Measurements from ENCODE around the gene MAML2.
A peak's percentile ranks its signal among the peaks of the same experiment; 100 is the strongest.

MAML2 gene

GRCh38 chr11:96092511-96092910 lies 250.5 kb downstream of the MAML2 start:
- Histone ChIP-seq H3K79me1 (replicated peaks; ENCODE audit: low read length, poor library complexity, severe bottlenecking) (peaks cover 28% of the 10 kb centered on the region), H2BK12ac (ENCODE audit: low read length in 2 of 2) (peak overlapping the region in 1 of 2 experiments; percentile 45), H4K91ac (ENCODE audit: low read length) (peak overlapping the region; percentile 81), H2BK120ac (ENCODE audit: low read depth, low read length) (no peak overlapping the region), H3K27ac (ENCODE audit: low read length, poor library complexity, severe bottlenecking) (no peak overlapping the region), H3K4me1 (ENCODE audit: control insufficient read depth, insufficient read depth, low read depth, low read length) (peaks cover 11% of the 10 kb centered on the region), H3K18ac (ENCODE audit: low read depth in 1 of 2, low read length in 2 of 2) (peak overlapping the region in 1 of 2 experiments; percentile 61), H2AK5ac (ENCODE audit: low read length, severe bottlenecking) (peak overlapping the region; percentile 68), H3K4me2 (ENCODE audit: low read length, poor library complexity, severe bottlenecking) (no peak overlapping the region), H3K9me3 (ENCODE audit: control insufficient read depth, low read length) (no peaks in the 10 kb centered on the region), H2AFZ (ENCODE audit: low read depth, low read length) (no peak overlapping the region), H3K9ac (ENCODE audit: low read length) (no peak overlapping the region), H3K4me3 (ENCODE audit: insufficient read depth in 1 of 2, low read depth in 1 of 2, low read length in 2 of 2) (no peak overlapping the region), H3K23ac (ENCODE audit: low read length in 2 of 2) (no peak overlapping the region), H3K36me3 (ENCODE audit: control insufficient read depth in 1 of 2, insufficient read depth in 2 of 2, low read depth in 1 of 2, low read length in 2 of 2) (peaks cover 15 to 28% of the 10 kb centered on the region in 2 experiments), H2BK5ac (ENCODE audit: low read depth, low read length, poor library complexity, severe bottlenecking) (no peak overlapping the region), H3K27me3 (ENCODE audit: control insufficient read depth in 1 of 2, insufficient read depth in 1 of 2, low read length in 2 of 2) (no peaks in the 10 kb centered on the region), H3K14ac (ENCODE audit: low read length in 2 of 2) (no peak overlapping the region), H3K4ac (ENCODE audit: low read depth in 1 of 2, low read length in 2 of 2) (no peak overlapping the region), H2BK15ac (ENCODE audit: low read depth, poor library complexity, severe bottlenecking) (no peak overlapping the region), H4K8ac (ENCODE audit: low read length) (no peak overlapping the region)
- no peak for DNase-seq
- WGBS, result 98% methylated on average over 8 of the region's 8 CpGs

- peaks cover 15 to 28% of the 10 kb centered on the region in 2 experiments for H3K36me3 ChIP-seq (ENCODE audit: control insufficient read depth in 1 of 2, insufficient read depth in 2 of 2, low read depth in 1 of 2, low read length in 2 of 2)
- no peaks in the 10 kb centered on the region for H3K27me3 ChIP-seq (ENCODE audit: control insufficient read depth in 1 of 2, insufficient read depth in 1 of 2, low read length in 2 of 2)
- H4K8ac ChIP-seq (ENCODE audit: low read length), result no peak overlapping the region
- peak overlapping the region in 1 of 2 experiments; percentile 2 for H3K4me3 ChIP-seq (ENCODE audit: insufficient read depth in 1 of 2, low read depth in 1 of 2, low read length in 2 of 2)
- no peak overlapping the region for H2AFZ ChIP-seq (ENCODE audit: low read depth, low read length)
- no peak overlapping the region for H2AK5ac ChIP-seq (ENCODE audit: low read length, severe bottlenecking)
- H3K79me1 ChIP-seq (replicated peaks; ENCODE audit: low read length, poor library complexity, severe bottlenecking), result peaks cover 27% of the 10 kb centered on the region
- H2BK15ac ChIP-seq (ENCODE audit: low read depth, poor library complexity, severe bottlenecking), result no peak overlapping the region
- H3K9me3 ChIP-seq (ENCODE audit: control insufficient read depth, low read length), result no peaks in the 10 kb centered on the region
- no peak overlapping the region for H2BK120ac ChIP-seq (ENCODE audit: low read depth, low read length)
- H3K27ac ChIP-seq (ENCODE audit: low read length, poor library complexity, severe bottlenecking), result peak overlapping the region; percentile 78
- no peak overlapping the region for H2BK5ac ChIP-seq (ENCODE audit: low read depth, low read length, poor library complexity, severe bottlenecking)
- peak overlapping the region in 1 of 2 experiments; percentile 26 for H3K18ac ChIP-seq (ENCODE audit: low read depth in 1 of 2, low read length in 2 of 2)
- peaks cover 11% of the 10 kb centered on the region for H3K4me1 ChIP-seq (ENCODE audit: control insufficient read depth, insufficient read depth, low read depth, low read length)
- 92% methylated on average over 1 of the region's 1 CpG for WGBS
- H3K4ac ChIP-seq (ENCODE audit: low read depth in 1 of 2, low read length in 2 of 2), result no peak overlapping the region
- no peak overlapping the region for H2BK12ac ChIP-seq (ENCODE audit: low read length in 2 of 2)
- H3K4me2 ChIP-seq (ENCODE audit: low read length, poor library complexity, severe bottlenecking), result no peak overlapping the region
- no peak for DNase-seq
- H3K9ac ChIP-seq (ENCODE audit: low read length), result no peak overlapping the region
- H3K23ac ChIP-seq (ENCODE audit: low read length in 2 of 2), result no peak overlapping the region
- no peak overlapping the region for H3K14ac ChIP-seq (ENCODE audit: low read length in 2 of 2)
- H4K91ac ChIP-seq (ENCODE audit: low read length), result no peak overlapping the region
These were observed 251.5 kb downstream of the MAML2 start for GRCh38 chr11:96091476-96091875.

- Histone ChIP-seq H3K4me3 (ENCODE audit: insufficient read depth in 1 of 2, low read depth in 1 of 2, low read length in 2 of 2) (peak overlapping the region in 1 of 2 experiments; percentile 22), H3K79me1 (replicated peaks; ENCODE audit: low read length, poor library complexity, severe bottlenecking) (peaks cover 25% of the 10 kb centered on the region), H3K9ac (ENCODE audit: low read length) (peak overlapping the region; percentile 61), H3K9me3 (ENCODE audit: control insufficient read depth, low read length) (no peaks in the 10 kb centered on the region), H4K91ac (ENCODE audit: low read length) (no peak overlapping the region), H2BK120ac (ENCODE audit: low read depth, low read length) (no peak overlapping the region), H3K4ac (ENCODE audit: low read depth in 1 of 2, low read length in 2 of 2) (no peak overlapping the region), H2BK12ac (ENCODE audit: low read length in 2 of 2) (no peak overlapping the region), H3K4me1 (ENCODE audit: control insufficient read depth, insufficient read depth, low read depth, low read length) (peaks cover 9% of the 10 kb centered on the region), H3K23ac (ENCODE audit: low read length in 2 of 2) (no peak overlapping the region), H3K27ac (ENCODE audit: low read length, poor library complexity, severe bottlenecking) (peak overlapping the region; percentile 78), H3K14ac (ENCODE audit: low read length in 2 of 2) (no peak overlapping the region), H4K8ac (ENCODE audit: low read length) (no peak overlapping the region), H3K4me2 (ENCODE audit: low read length, poor library complexity, severe bottlenecking) (no peak overlapping the region), H3K27me3 (ENCODE audit: control insufficient read depth in 1 of 2, insufficient read depth in 1 of 2, low read length in 2 of 2) (no peaks in the 10 kb centered on the region), H3K18ac (ENCODE audit: low read depth in 1 of 2, low read length in 2 of 2) (no peak overlapping the region), H2BK5ac (ENCODE audit: low read depth, low read length, poor library complexity, severe bottlenecking) (no peak overlapping the region), H3K36me3 (ENCODE audit: control insufficient read depth in 1 of 2, insufficient read depth in 2 of 2, low read depth in 1 of 2, low read length in 2 of 2) (peaks cover 15 to 28% of the 10 kb centered on the region in 2 experiments), H2AFZ (ENCODE audit: low read depth, low read length) (no peak overlapping the region), H2AK5ac (ENCODE audit: low read length, severe bottlenecking) (no peak overlapping the region), H2BK15ac (ENCODE audit: low read depth, poor library complexity, severe bottlenecking) (no peak overlapping the region)
- peak; percentile 86 for DNase-seq
- WGBS, result 0% methylated on average over 2 of the region's 5 CpGs
These were observed 252.3 kb downstream of the MAML2 start for GRCh38 chr11:96090711-96091110.

- Histone ChIP-seq H3K4ac (ENCODE audit: low read depth in 1 of 2, low read length in 2 of 2) (no peak overlapping the region), H3K4me2 (ENCODE audit: low read length, poor library complexity, severe bottlenecking) (no peak overlapping the region), H2BK12ac (ENCODE audit: low read length in 2 of 2) (no peak overlapping the region), H4K91ac (ENCODE audit: low read length) (no peak overlapping the region), H3K9ac (ENCODE audit: low read length) (no peak overlapping the region), H2AFZ (ENCODE audit: low read depth, low read length) (no peak overlapping the region), H3K79me1 (replicated peaks; ENCODE audit: low read length, poor library complexity, severe bottlenecking) (peaks cover 29% of the 10 kb centered on the region), H4K8ac (ENCODE audit: low read length) (no peak overlapping the region), H3K23ac (ENCODE audit: low read length in 2 of 2) (no peak overlapping the region), H3K18ac (ENCODE audit: low read depth in 1 of 2, low read length in 2 of 2) (no peak overlapping the region), H3K9me3 (ENCODE audit: control insufficient read depth, low read length) (no peaks in the 10 kb centered on the region), H3K14ac (ENCODE audit: low read length in 2 of 2) (no peak overlapping the region), H2AK5ac (ENCODE audit: low read length, severe bottlenecking) (no peak overlapping the region), H3K4me3 (ENCODE audit: insufficient read depth in 1 of 2, low read depth in 1 of 2, low read length in 2 of 2) (no peak overlapping the region), H2BK15ac (ENCODE audit: low read depth, poor library complexity, severe bottlenecking) (no peak overlapping the region), H2BK120ac (ENCODE audit: low read depth, low read length) (no peak overlapping the region), H2BK5ac (ENCODE audit: low read depth, low read length, poor library complexity, severe bottlenecking) (no peak overlapping the region), H3K4me1 (ENCODE audit: control insufficient read depth, insufficient read depth, low read depth, low read length) (peaks cover 8% of the 10 kb centered on the region), H3K27ac (ENCODE audit: low read length, poor library complexity, severe bottlenecking) (no peak overlapping the region), H3K36me3 (ENCODE audit: control insufficient read depth in 1 of 2, insufficient read depth in 2 of 2, low read depth in 1 of 2, low read length in 2 of 2) (peaks cover 15 to 39% of the 10 kb centered on the region in 2 experiments), H3K27me3 (ENCODE audit: control insufficient read depth in 1 of 2, insufficient read depth in 1 of 2, low read length in 2 of 2) (no peaks in the 10 kb centered on the region)
- 63% methylated on average over 1 of the region's 3 CpGs for WGBS
- DNase-seq, result peak; percentile 48
These were observed 254.1 kb downstream of the MAML2 start for GRCh38 chr11:96088914-96089313.

Measured in mesenchymal stem cell (in vitro differentiated cells and primary cell).